ENCODE data around the gene CRLF1. TPM values are rescaled to one million over a fixed set of nuclear protein-coding genes. Genes with fewer than 3 reads are reported as not detected.

CRLF1 gene
- total RNA-seq, 1 experiment from 2014 or later: not detected

- H3K9ac ChIP-seq (ENCODE audit: low read length): no peak overlapping the region
- no peaks in the 10 kb centered on the region for H3K79me2 ChIP-seq (ENCODE audit: low read length)
- no peaks in the 10 kb centered on the region for H3K36me3 ChIP-seq (ENCODE audit: insufficient read depth, low read length)
- no peaks in the 10 kb centered on the region for H3K27me3 ChIP-seq (ENCODE audit: low read length)
- peaks cover 14% of the 10 kb centered on the region for H3K4me1 ChIP-seq (ENCODE audit: low read length)
- no peak overlapping the region for H2AFZ ChIP-seq (ENCODE audit: low read length)
- no peak overlapping the region for H3K4me3 ChIP-seq (ENCODE audit: low read length)
- H3K9me3 ChIP-seq (ENCODE audit: low read length): no peaks in the 10 kb centered on the region
- H3K4me2 ChIP-seq (ENCODE audit: low read depth, low read length, poor library complexity, severe bottlenecking): no peak overlapping the region
- no peak overlapping the region for H3K27ac ChIP-seq (ENCODE audit: low read length)
- no peak for DNase-seq
- 0 out of 2 replicates have a peak, but pooled peaks cover 3% of the 10 kb centered on the region for H4K20me1 ChIP-seq (ENCODE audit: insufficient read depth, low read depth, low read length)
- H3K9me2 ChIP-seq (replicated peaks; ENCODE audit: insufficient read depth, low read length): no peaks in the 10 kb centered on the region
Measured at GRCh38 chr19:18608102-18608804, 1.7 kb upstream of the CRLF1 start.

GRCh38 chr19:18607226-18608101 is 865 bp upstream of the CRLF1 start:
- no peak overlapping the region for H3K4me3 ChIP-seq (ENCODE audit: low read length)
- H3K9me3 ChIP-seq (ENCODE audit: low read length): no peaks in the 10 kb centered on the region
- H3K27me3 ChIP-seq (ENCODE audit: low read length): no peaks in the 10 kb centered on the region
- H3K27ac ChIP-seq (ENCODE audit: low read length): no peak overlapping the region
- H4K20me1 ChIP-seq (ENCODE audit: insufficient read depth, low read depth, low read length): 0 out of 2 replicates have a peak, but pooled peaks cover 3% of the 10 kb centered on the region
- H3K36me3 ChIP-seq (ENCODE audit: insufficient read depth, low read length): no peaks in the 10 kb centered on the region
- H3K9ac ChIP-seq (ENCODE audit: low read length): no peak overlapping the region
- H3K9me2 ChIP-seq (replicated peaks; ENCODE audit: insufficient read depth, low read length): no peaks in the 10 kb centered on the region
- no peak overlapping the region for H2AFZ ChIP-seq (ENCODE audit: low read length)
- H3K4me2 ChIP-seq (ENCODE audit: low read depth, low read length, poor library complexity, severe bottlenecking): no peak overlapping the region
- H3K79me2 ChIP-seq (ENCODE audit: low read length): no peaks in the 10 kb centered on the region
- no peak for DNase-seq
- peaks cover 13% of the 10 kb centered on the region for H3K4me1 ChIP-seq (ENCODE audit: low read length)

GRCh38 chr19:18605546-18606280 is 886 bp downstream of the CRLF1 start:
- no peak for DNase-seq
- Histone ChIP-seq H2AFZ (ENCODE audit: low read length) (no peak overlapping the region), H3K9me2 (replicated peaks; ENCODE audit: insufficient read depth, low read length) (no peaks in the 10 kb centered on the region), H4K20me1 (ENCODE audit: insufficient read depth, low read depth, low read length) (no peaks in the 10 kb centered on the region), H3K79me2 (ENCODE audit: low read length) (no peaks in the 10 kb centered on the region), H3K4me2 (ENCODE audit: low read depth, low read length, poor library complexity, severe bottlenecking) (no peak overlapping the region), H3K4me1 (ENCODE audit: low read length) (no peaks in the 10 kb centered on the region), H3K27ac (ENCODE audit: low read length) (no peak overlapping the region), H3K9me3 (ENCODE audit: low read length) (no peaks in the 10 kb centered on the region), H3K27me3 (ENCODE audit: low read length) (no peaks in the 10 kb centered on the region), H3K4me3 (ENCODE audit: low read length) (no peak overlapping the region), H3K9ac (ENCODE audit: low read length) (no peak overlapping the region), H3K36me3 (ENCODE audit: insufficient read depth, low read length) (no peaks in the 10 kb centered on the region)

GRCh38 chr19:18605196-18605545 is 1.4 kb downstream of the CRLF1 start:
- H3K4me3 ChIP-seq (ENCODE audit: low read length): no peak overlapping the region
- no peaks in the 10 kb centered on the region for H3K9me3 ChIP-seq (ENCODE audit: low read length)
- H3K9me2 ChIP-seq (replicated peaks; ENCODE audit: insufficient read depth, low read length): no peaks in the 10 kb centered on the region
- H3K27ac ChIP-seq (ENCODE audit: low read length): no peak overlapping the region
- H3K9ac ChIP-seq (ENCODE audit: low read length): no peak overlapping the region
- no peak overlapping the region for H2AFZ ChIP-seq (ENCODE audit: low read length)
- H3K79me2 ChIP-seq (ENCODE audit: low read length): no peaks in the 10 kb centered on the region
- no peaks in the 10 kb centered on the region for H3K4me1 ChIP-seq (ENCODE audit: low read length)
- H3K36me3 ChIP-seq (ENCODE audit: insufficient read depth, low read length): no peaks in the 10 kb centered on the region
- no peaks in the 10 kb centered on the region for H3K27me3 ChIP-seq (ENCODE audit: low read length)
- no peak for DNase-seq
- no peaks in the 10 kb centered on the region for H4K20me1 ChIP-seq (ENCODE audit: insufficient read depth, low read depth, low read length)
- no peak overlapping the region for H3K4me2 ChIP-seq (ENCODE audit: low read depth, low read length, poor library complexity, severe bottlenecking)

GRCh38 chr19:18604820-18605159 is 1.8 kb downstream of the CRLF1 start:
- Histone ChIP-seq H3K9me3 (ENCODE audit: low read length) (no peaks in the 10 kb centered on the region), H3K27ac (ENCODE audit: low read length) (no peak overlapping the region), H3K27me3 (ENCODE audit: low read length) (no peaks in the 10 kb centered on the region), H3K4me2 (ENCODE audit: low read depth, low read length, poor library complexity, severe bottlenecking) (no peak overlapping the region), H3K9me2 (replicated peaks; ENCODE audit: insufficient read depth, low read length) (no peaks in the 10 kb centered on the region), H4K20me1 (ENCODE audit: insufficient read depth, low read depth, low read length) (no peaks in the 10 kb centered on the region), H3K79me2 (ENCODE audit: low read length) (no peaks in the 10 kb centered on the region), H2AFZ (ENCODE audit: low read length) (no peak overlapping the region), H3K4me1 (ENCODE audit: low read length) (no peaks in the 10 kb centered on the region), H3K4me3 (ENCODE audit: low read length) (no peak overlapping the region), H3K36me3 (ENCODE audit: insufficient read depth, low read length) (no peaks in the 10 kb centered on the region), H3K9ac (ENCODE audit: low read length) (no peak overlapping the region)
- no peak for DNase-seq

- Histone ChIP-seq H3K4me2 (ENCODE audit: low read depth, low read length, poor library complexity, severe bottlenecking) (no peak overlapping the region), H3K9me3 (ENCODE audit: low read length) (no peaks in the 10 kb centered on the region), H3K27me3 (ENCODE audit: low read length) (no peaks in the 10 kb centered on the region), H3K4me3 (ENCODE audit: low read length) (no peak overlapping the region), H3K4me1 (ENCODE audit: low read length) (no peaks in the 10 kb centered on the region), H3K27ac (ENCODE audit: low read length) (no peak overlapping the region), H3K9me2 (replicated peaks; ENCODE audit: insufficient read depth, low read length) (no peaks in the 10 kb centered on the region), H4K20me1 (ENCODE audit: insufficient read depth, low read depth, low read length) (no peaks in the 10 kb centered on the region), H2AFZ (ENCODE audit: low read length) (no peak overlapping the region), H3K36me3 (ENCODE audit: insufficient read depth, low read length) (no peaks in the 10 kb centered on the region), H3K9ac (ENCODE audit: low read length) (no peak overlapping the region), H3K79me2 (ENCODE audit: low read length) (no peaks in the 10 kb centered on the region)
- no peak for DNase-seq
Measured at GRCh38 chr19:18603958-18604819, 2.4 kb downstream of the CRLF1 start.

- peak; percentile 61 for DNase-seq
- no peaks in the 10 kb centered on the region for H3K27me3 ChIP-seq (ENCODE audit: low read length)
Measured at GRCh38 chr19:18603255-18603957, 3.2 kb downstream of the CRLF1 start.

More at GRCh38 chr19:18603255-18603957, 3.2 kb downstream of the CRLF1 start:
- no peak overlapping the region for H3K4me3 ChIP-seq (ENCODE audit: low read length)
- no peak overlapping the region for H3K9ac ChIP-seq (ENCODE audit: low read length)
- no peaks in the 10 kb centered on the region for H4K20me1 ChIP-seq (ENCODE audit: insufficient read depth, low read depth, low read length)
- H3K4me1 ChIP-seq (ENCODE audit: low read length): no peaks in the 10 kb centered on the region
- no peak overlapping the region for H3K27ac ChIP-seq (ENCODE audit: low read length)
- H3K9me2 ChIP-seq (replicated peaks; ENCODE audit: insufficient read depth, low read length): no peaks in the 10 kb centered on the region
- H3K4me2 ChIP-seq (ENCODE audit: low read depth, low read length, poor library complexity, severe bottlenecking): no peak overlapping the region
- H3K79me2 ChIP-seq (ENCODE audit: low read length): no peaks in the 10 kb centered on the region
- H3K9me3 ChIP-seq (ENCODE audit: low read length): no peaks in the 10 kb centered on the region
- H3K36me3 ChIP-seq (ENCODE audit: insufficient read depth, low read length): no peaks in the 10 kb centered on the region
- no peak overlapping the region for H2AFZ ChIP-seq (ENCODE audit: low read length)

All from Karpas-422 (cell line).